ENCODE measurements around the gene NINL. TPM values are rescaled to one million over a fixed set of nuclear protein-coding genes. Genes with fewer than 3 reads are reported as not detected.
A peak's percentile ranks its signal among the peaks of the same experiment; 100 is the strongest.

Gene NINL
- polyA plus RNA-seq, 1 donor (not counting 4 experiments of a cell fraction or from before 2014, with no cell fraction given) = 0.79 TPM

DNA sequence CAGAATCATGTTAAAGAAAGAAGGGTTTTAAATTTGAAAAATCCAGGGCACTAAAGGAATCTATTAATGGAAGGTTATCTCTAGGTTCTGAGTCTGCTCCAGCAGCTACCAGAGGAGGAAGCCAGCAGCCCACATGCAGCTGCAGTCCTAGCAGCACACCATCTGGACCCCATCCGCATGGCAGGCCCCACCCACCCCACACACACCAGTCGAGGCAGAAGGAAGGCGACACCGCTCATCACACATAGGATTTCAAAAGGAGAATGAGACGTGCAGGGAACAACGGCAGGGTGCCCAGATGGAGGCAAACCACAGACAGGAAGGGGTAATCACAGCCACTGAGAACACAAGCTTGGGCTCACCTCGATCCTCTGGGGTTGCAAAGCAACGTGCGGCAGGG, 99.0 kb downstream of the NINL start:
- Histone ChIP-seq H3K27me3 (ENCODE audit: control insufficient read depth, extremely low read depth, insufficient read depth, low read length) (no peaks in the 10 kb centered on the region), H3K9ac (ENCODE audit: control insufficient read depth, extremely low read depth, insufficient read depth, low read length) (no peak overlapping the region), H3K27ac (ENCODE audit: control insufficient read depth, insufficient read depth, low read length) (no peak overlapping the region), H3K4me1 (ENCODE audit: control insufficient read depth, extremely low read depth, insufficient read depth, low read length) (peaks cover 44% of the 10 kb centered on the region), H4K20me1 (ENCODE audit: control insufficient read depth, extremely low read depth, insufficient read depth, low read length) (no peaks in the 10 kb centered on the region), H3K79me2 (ENCODE audit: control insufficient read depth, insufficient read depth, low read length) (no peaks in the 10 kb centered on the region), H3K36me3 (ENCODE audit: control insufficient read depth in 2 of 2, extremely low read depth in 1 of 2, insufficient read depth in 2 of 2, low read length in 2 of 2) (no peaks in the 10 kb centered on the region), H3K4me2 (ENCODE audit: control insufficient read depth, extremely low read depth, insufficient read depth, low read depth, low read length) (no peak overlapping the region), H2AFZ (ENCODE audit: control insufficient read depth, low read length) (peak overlapping the region; percentile 32), H3K4me3 (ENCODE audit: control insufficient read depth in 2 of 3, extremely low read depth in 1 of 3, insufficient read depth in 2 of 3, low read depth in 1 of 3, low read length in 3 of 3) (no peak overlapping the region), H3K9me3 (ENCODE audit: control insufficient read depth, low read depth, low read length) (no peaks in the 10 kb centered on the region), H3K9me1 (ENCODE audit: control insufficient read depth, extremely low read depth, insufficient read depth, low read length) (no peaks in the 10 kb centered on the region)
- DNase-seq (ENCODE audit: low read depth, low spot score) (no peak), FAIRE-seq (no peak)
- dilution Hi-C loops (cut with MboI; ENCODE audit: extremely low pct_ligation_motif_present, low sequenced_read_pairs) = no loop called here
- TF ChIP-seq, protein P1, sequence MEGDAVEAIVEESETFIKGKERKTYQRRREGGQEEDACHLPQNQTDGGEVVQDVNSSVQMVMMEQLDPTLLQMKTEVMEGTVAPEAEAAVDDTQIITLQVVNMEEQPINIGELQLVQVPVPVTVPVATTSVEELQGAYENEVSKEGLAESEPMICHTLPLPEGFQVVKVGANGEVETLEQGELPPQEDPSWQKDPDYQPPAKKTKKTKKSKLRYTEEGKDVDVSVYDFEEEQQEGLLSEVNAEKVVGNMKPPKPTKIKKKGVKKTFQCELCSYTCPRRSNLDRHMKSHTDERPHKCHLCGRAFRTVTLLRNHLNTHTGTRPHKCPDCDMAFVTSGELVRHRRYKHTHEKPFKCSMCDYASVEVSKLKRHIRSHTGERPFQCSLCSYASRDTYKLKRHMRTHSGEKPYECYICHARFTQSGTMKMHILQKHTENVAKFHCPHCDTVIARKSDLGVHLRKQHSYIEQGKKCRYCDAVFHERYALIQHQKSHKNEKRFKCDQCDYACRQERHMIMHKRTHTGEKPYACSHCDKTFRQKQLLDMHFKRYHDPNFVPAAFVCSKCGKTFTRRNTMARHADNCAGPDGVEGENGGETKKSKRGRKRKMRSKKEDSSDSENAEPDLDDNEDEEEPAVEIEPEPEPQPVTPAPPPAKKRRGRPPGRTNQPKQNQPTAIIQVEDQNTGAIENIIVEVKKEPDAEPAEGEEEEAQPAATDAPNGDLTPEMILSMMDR (optimal IDR thresholded peaks at IDR 0.05 in 1 of 3, IDR thresholded peaks at IDR 0.05 in 1 of 3, conservative IDR thresholded peaks at IDR 0.05 in 1 of 3; ENCODE audit: extremely low read depth in 1 of 3, insufficient read depth in 2 of 3, low read length in 3 of 3) = no peak
- TF ChIP-seq EZH2 (IDR thresholded peaks at IDR 0.05; ENCODE audit: low read length) = no peak

- H3K27me3 ChIP-seq (ENCODE audit: control insufficient read depth, extremely low read depth, insufficient read depth, low read length) = peaks cover 2% of the 10 kb centered on the region
- dilution Hi-C loops (cut with MboI; ENCODE audit: extremely low pct_ligation_motif_present, low sequenced_read_pairs) = no loop called here
- no peak overlapping the region for H3K27ac ChIP-seq (ENCODE audit: control insufficient read depth, insufficient read depth, low read length)
- DNase-seq (ENCODE audit: low read depth, low spot score) = no peak
- no peak overlapping the region for H3K4me3 ChIP-seq (ENCODE audit: control insufficient read depth in 2 of 3, extremely low read depth in 1 of 3, insufficient read depth in 2 of 3, low read depth in 1 of 3, low read length in 3 of 3)
- no peak overlapping the region for H3K4me2 ChIP-seq (ENCODE audit: control insufficient read depth, extremely low read depth, insufficient read depth, low read depth, low read length)
- H3K9me1 ChIP-seq (ENCODE audit: control insufficient read depth, extremely low read depth, insufficient read depth, low read length) = no peaks in the 10 kb centered on the region
- H3K36me3 ChIP-seq (ENCODE audit: control insufficient read depth in 2 of 2, extremely low read depth in 1 of 2, insufficient read depth in 2 of 2, low read length in 2 of 2) = no peaks in the 10 kb centered on the region
- no peak overlapping the region for H2AFZ ChIP-seq (ENCODE audit: control insufficient read depth, low read length)
- H3K9me3 ChIP-seq (ENCODE audit: control insufficient read depth, low read depth, low read length) = no peaks in the 10 kb centered on the region
- H3K79me2 ChIP-seq (ENCODE audit: control insufficient read depth, insufficient read depth, low read length) = no peaks in the 10 kb centered on the region
- no peaks in the 10 kb centered on the region for H4K20me1 ChIP-seq (ENCODE audit: control insufficient read depth, extremely low read depth, insufficient read depth, low read length)
- no peak for FAIRE-seq
- H3K9ac ChIP-seq (ENCODE audit: control insufficient read depth, extremely low read depth, insufficient read depth, low read length) = no peak overlapping the region
- peaks cover 44% of the 10 kb centered on the region for H3K4me1 ChIP-seq (ENCODE audit: control insufficient read depth, extremely low read depth, insufficient read depth, low read length)
- TF ChIP-seq, protein P1 (optimal IDR thresholded peaks at IDR 0.05 in 1 of 3, IDR thresholded peaks at IDR 0.05 in 1 of 3, conservative IDR thresholded peaks at IDR 0.05 in 1 of 3; ENCODE audit: extremely low read depth in 1 of 3, insufficient read depth in 2 of 3, low read length in 3 of 3) = no peak
- no peak for TF ChIP-seq EZH2 (IDR thresholded peaks at IDR 0.05; ENCODE audit: low read length)
Observed at GRCh38 chr20:25485872-25486271, 99.5 kb downstream of the NINL start.
